Esophagus squamous epithelium (tissue), 5 donors: Measurements from ENCODE around the gene ACSL1. TPM values are rescaled to one million over a fixed set of nuclear protein-coding genes. Genes with fewer than 3 reads are reported as not detected.

ENCODE experiments used
- DNase-seq: peaks from one replicate; lab custom pipeline; 2025; lab: John Stamatoyannopoulos, UW
- H3K27ac ChIP-seq, 4 donors: fragments of 200-600 bp; sonication (generic); one replicate each; pipeline ENCODE4 v1.5.1; 2016 to 2019; ENCODE audit warnings: mild to moderate bottlenecking in 1 of 4
- H3K27me3 ChIP-seq, 4 donors: fragments of 200-600 bp; sonication (generic); 1 replicate in 3 of 4; 2 replicates in 1 of 4; pipeline versions ENCODE4 v1.5.1 to v1.6.0; 2017 to 2021; ENCODE audit warnings: antibody characterized with exemption in 1 of 4
- H3K36me3 ChIP-seq, 3 donors: fragments of 200-600 bp; sonication (generic); one replicate each; pipeline ENCODE4 v1.5.1; 2016 to 2019
- H3K4me1 ChIP-seq, 3 donors: fragments of 200-600 bp; sonication (generic); one replicate each; pipeline ENCODE4 v1.5.1; 2017 to 2019
- H3K4me3 ChIP-seq, 4 donors: fragments of 200-600 bp; sonication (generic); 1 replicate in 3 of 4; 2 replicates in 1 of 4; pipeline ENCODE4 v1.5.1; 2016 to 2019; ENCODE audit warnings: mild to moderate bottlenecking in 2 of 4, moderate library complexity in 1 of 4
- H3K9me3 ChIP-seq, 3 donors: fragments of 200-600 bp; sonication (generic); one replicate each; pipeline ENCODE4 v1.5.1; 2016 to 2019
- CTCF ChIP-seq, 6 experiments: fragments of 450-650 bp in 4 of 6; fragments of 200-600 bp in 2 of 6; sonication (generic) in 2 of 6; IDR thresholded peaks; one replicate each; pipeline ENCODE4 v1.5.1; 2016 to 2019; ENCODE audit warnings: antibody characterized with exemption in 6 of 6, mild to moderate bottlenecking in 4 of 6, moderate library complexity in 4 of 6
- POLR2A ChIP-seq, 4 donors: fragments of 450-650 bp; IDR thresholded peaks; one replicate each; pipeline ENCODE4 v1.6.1; 2017; ENCODE audit warnings: antibody characterized with exemption in 4 of 4, mild to moderate bottlenecking in 4 of 4, moderate library complexity in 3 of 4
- WGBS, 2 donors: methylation state at CpG; one replicate each; pipeline ENCODE4 v1.1.5; 2018; 5-methylcytosine and 5-hydroxymethylcytosine counted together
- intact Hi-C: fragments of 100-400 bp; cut with DNase I; formaldehyde crosslinking; loops from one replicate; pipeline ENCODE4 v1.15.0; 2022
- total RNA-seq, 4 donors: library from RNA; depleted of rRNA; stranded (reverse); fragments of >200 nt; gene quantifications; one replicate each; pipeline ENCODE4 v1.1.0, GENCODE V29; 2016
- donor health status: DM: yes; HTN: yes; CAD: no.

The ACSL1 gene
- total RNA-seq, 4 donors from 2014 or later = 59.7 to 101 (median 73.8) TPM

DNA sequence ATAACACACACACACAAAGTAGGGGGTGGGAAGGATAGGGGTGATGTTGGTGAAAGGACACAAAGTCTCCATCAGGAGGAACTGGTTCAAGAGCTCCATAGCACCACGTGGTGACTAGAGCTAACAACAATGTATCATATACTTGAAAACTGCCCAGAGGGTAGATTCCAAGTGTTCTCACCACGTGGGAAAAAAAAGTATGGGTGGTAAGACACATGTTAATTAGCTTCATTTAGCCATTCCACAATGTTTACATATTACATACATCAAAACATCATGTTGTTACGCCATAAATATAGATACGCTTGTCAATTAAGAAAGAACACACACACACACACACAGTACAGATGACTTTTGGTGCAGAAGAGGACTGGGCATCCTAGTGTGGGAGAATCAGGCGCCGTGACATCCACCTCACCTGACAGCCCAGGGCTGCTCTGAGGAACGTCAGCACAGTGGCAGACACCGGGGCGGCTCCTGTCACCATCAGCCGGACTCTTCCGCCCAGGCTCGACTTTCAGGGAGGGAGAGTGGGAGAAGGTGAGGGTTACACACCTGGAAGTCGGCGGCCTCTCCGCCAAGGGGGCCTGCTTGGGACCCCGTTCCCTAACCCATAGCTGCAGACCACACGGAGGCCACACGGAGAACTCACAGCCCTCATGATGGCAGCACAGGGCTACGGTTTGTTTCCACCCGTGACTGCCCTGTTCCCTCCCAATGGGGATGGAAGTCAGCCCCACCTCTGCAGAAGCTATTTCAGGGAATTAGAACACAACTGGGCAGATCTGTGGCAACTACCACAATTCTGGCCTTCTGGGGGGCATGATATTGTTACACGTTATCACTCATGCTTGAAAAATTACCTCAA, 60.1 kb downstream of the ACSL1 start:
- Histone ChIP-seq H3K27me3 (no peaks in the 10 kb centered on the region), H3K36me3 (peaks cover 9 to 100% (median 15%) of the 10 kb centered on the region in 3 donors), H3K4me1 (no peaks in the 10 kb centered on the region), H3K9me3 (no peaks in the 10 kb centered on the region), H3K4me3 (no peak overlapping the region), H3K27ac (no peak overlapping the region)
- DNase-seq = no peak
- 79% methylated on average over 10 to 16 of the region's 21 CpGs for WGBS, 2 donors
- intact Hi-C loops = no loop called here
- TF ChIP-seq CTCF (IDR thresholded peaks at IDR 0.05) = no peak
- TF ChIP-seq POLR2A (IDR thresholded peaks at IDR 0.05) = no peak

GRCh38 chr4:184764601-184765000, 61.2 kb downstream of the ACSL1 start:
- TF ChIP-seq CTCF (IDR thresholded peaks at IDR 0.05) (no peak), POLR2A (IDR thresholded peaks at IDR 0.05) (no peak)
- WGBS, 2 donors = 97 to 100% methylated on average over 3 to 4 of the region's 4 CpGs
- H3K9me3 ChIP-seq = no peaks in the 10 kb centered on the region
- no peaks in the 10 kb centered on the region for H3K27me3 ChIP-seq
- H3K36me3 ChIP-seq = peaks cover 15 to 99% (median 15%) of the 10 kb centered on the region in 3 donors
- DNase-seq = no peak
- intact Hi-C loops = no loop called here
- no peak overlapping the region for H3K27ac ChIP-seq
- H3K4me1 ChIP-seq = no peaks in the 10 kb centered on the region
- H3K4me3 ChIP-seq = no peak overlapping the region

DNA sequence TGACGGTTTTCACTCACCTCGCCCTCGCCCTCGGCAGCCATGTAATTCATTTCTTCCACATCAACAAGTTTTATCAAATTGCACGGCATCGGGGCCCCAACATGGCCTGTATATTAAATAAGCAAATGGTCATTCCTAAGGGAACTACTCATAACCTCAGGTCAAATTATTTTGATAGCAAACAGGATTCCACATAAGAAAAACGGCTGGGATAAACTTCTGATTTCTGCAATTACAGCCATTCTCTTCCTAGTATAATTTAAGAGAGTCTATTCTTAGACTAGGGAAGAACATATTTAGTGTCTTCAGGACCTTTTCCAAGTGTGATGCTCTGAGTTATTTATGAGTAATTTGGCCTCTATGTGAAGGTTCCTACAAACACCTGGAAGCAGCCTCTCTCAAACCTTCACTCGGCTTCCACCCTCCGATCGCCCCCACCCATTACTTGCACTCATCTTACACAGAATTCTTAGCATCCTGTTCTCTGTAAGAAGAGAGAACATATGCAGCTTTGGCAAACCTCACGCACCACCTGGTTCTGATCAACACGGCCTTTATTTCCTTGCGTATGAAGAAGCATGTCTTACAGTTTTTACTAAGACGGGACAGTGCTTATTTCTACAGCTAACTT, 62.5 kb downstream of the ACSL1 start:
- no peak overlapping the region for H3K27ac ChIP-seq
- no peak for TF ChIP-seq POLR2A (IDR thresholded peaks at IDR 0.05)
- no peak for TF ChIP-seq CTCF (IDR thresholded peaks at IDR 0.05)
- no peak for DNase-seq
- H3K36me3 ChIP-seq = peaks cover 15 to 92% (median 15%) of the 10 kb centered on the region in 3 donors
- no peaks in the 10 kb centered on the region for H3K27me3 ChIP-seq
- H3K4me3 ChIP-seq = no peak overlapping the region
- intact Hi-C loops = no loop called here
- H3K9me3 ChIP-seq = no peaks in the 10 kb centered on the region
- 82 to 87% methylated on average over 14 of the region's 14 CpGs for WGBS, 2 donors
- no peaks in the 10 kb centered on the region for H3K4me1 ChIP-seq

- WGBS, 2 donors = 79 to 80% methylated on average over 5 of the region's 5 CpGs
- H3K27ac ChIP-seq = no peak overlapping the region
Observed at GRCh38 chr4:184762100-184762499, 63.7 kb downstream of the ACSL1 start.

More at GRCh38 chr4:184762100-184762499, 63.7 kb downstream of the ACSL1 start:
- intact Hi-C loops = no loop called here
- peaks cover 15 to 92% (median 15%) of the 10 kb centered on the region in 3 donors for H3K36me3 ChIP-seq
- no peaks in the 10 kb centered on the region for H3K9me3 ChIP-seq
- H3K27me3 ChIP-seq = no peaks in the 10 kb centered on the region
- no peak overlapping the region for H3K4me3 ChIP-seq
- no peak for DNase-seq
- TF ChIP-seq POLR2A (IDR thresholded peaks at IDR 0.05) (no peak), CTCF (IDR thresholded peaks at IDR 0.05) (no peak)
- H3K4me1 ChIP-seq = no peaks in the 10 kb centered on the region
